ENCODE measurements around the gene YY1.
A peak's percentile ranks its signal among the peaks of the same experiment; 100 is the strongest.
"Not testable (repeated sequence)": the region's sequence is repeated elsewhere in the genome, so short reads cannot be mapped to it uniquely, and the experiment has no call there.

YY1 gene

GRCh38 chr14:100238419-100239210, at the start of gene YY1:
TSS of gene YY1 (plus strand) at chr14:100239144. CDS start at chr14:100239245, 101 bp downstream.
- DNase-seq, result peak; percentile 51 to 99 (median 95)

- DNase-seq, result no peak
These were observed 48.8 kb upstream of the YY1 start for GRCh38 chr14:100190126-100190525.

DNA sequence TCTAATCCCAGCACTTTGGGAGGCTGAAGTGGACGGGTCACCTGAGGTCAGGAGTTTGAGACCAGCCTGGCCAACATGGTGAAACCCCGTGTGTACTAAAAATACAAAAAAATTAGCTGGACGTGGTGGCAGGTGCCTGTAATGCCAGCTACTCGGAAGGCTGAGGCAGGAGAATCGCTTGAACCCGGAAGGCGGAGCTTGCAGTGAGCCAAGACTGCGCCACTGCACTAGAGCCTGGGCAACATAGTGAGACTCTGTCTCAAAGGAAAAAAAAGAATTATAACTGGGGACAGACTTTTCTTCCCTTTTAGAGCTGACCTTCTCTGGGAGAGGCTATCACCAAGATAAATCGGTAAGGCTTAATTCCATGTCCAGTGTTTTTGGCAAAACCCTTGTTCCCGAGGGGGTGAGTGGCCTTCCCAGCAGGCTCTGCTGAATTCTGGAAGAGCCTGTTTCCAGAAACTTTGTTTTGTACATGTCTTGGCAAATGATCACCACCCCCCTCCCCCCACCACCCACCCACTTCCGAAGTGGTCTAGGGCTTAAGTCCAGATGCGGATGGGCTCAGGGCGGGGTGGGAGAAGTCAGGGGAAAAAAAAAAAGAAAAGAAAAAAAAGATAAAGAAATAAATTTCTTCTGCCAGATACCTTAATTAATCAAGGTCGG, 47.2 kb upstream of the YY1 start:
- DNase-seq, result no peak

DNA sequence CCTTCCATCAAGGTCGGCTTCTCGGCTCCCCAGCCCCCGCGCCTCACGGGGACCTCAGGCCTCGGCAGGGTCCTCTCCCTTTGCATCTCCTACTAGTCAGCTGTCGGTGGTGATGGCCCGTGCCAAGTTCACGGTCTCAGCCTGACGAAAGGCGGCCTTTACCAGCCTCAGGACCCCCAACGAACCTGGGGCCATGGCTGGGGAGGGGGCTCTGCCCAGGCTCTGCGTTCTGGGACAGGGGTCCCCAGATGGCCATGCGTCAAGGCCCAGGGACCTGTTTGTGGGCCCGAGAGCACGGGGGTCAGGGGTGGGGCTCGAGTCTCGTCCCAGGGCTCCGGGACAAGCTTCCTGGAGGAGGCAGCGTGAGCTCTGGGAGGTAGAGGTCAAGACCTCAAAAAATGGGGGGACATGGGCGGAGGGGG, 46.7 kb upstream of the YY1 start:
- DNase-seq, result peak in 4 of 56 donors; percentile 16 to 41 (median 32)

GRCh38 chr14:100192672-100193416, 46.1 kb upstream of the YY1 start:
- peak; percentile 63 to 100 (median 96) for DNase-seq

DNA sequence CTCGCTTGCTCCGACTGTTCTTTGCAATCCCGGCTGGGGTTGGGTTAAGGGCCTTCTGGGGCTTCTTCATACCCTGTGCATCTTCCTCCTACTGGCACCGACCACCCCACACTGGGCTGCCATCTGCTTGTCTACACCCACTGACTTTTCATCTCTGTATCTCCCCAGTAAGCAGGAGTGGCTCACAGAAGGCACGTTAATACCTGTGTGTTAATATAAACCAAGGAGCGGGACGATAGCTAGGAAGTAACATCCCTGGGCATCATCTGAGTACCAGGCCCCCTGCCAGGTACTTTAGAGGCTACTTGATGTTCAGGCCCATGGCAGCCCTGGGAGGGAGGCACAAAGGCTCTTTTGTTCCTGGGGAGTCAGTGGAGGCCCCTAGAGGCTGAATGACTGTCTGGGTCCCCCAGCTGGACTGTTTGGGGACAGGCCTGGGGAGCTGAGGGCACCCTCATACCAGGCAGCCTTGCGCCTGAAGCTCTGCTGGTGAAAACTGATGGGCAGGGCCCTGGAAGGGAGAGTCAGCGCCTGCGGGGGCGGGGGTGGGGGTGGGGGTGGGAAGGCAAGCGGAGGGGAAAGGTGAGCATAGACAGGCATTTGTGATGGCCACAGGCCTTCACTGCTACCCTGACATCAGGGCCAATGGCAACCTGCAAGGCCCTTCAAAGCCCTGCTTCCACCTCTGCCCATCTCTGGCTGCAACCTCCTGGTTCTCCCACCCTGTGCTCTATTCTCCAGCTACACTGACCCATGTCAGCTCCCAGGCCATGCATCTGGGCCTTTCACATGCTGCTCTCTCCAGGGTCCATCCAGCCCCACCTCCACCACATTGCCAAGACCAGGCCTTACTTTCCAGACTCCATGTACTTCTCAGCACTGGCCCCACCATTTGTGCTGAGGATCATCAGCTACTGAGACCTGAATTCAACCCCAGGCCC, 45.3 kb upstream of the YY1 start:
- peak in 42 of 56 donors; percentile 9 to 62 (median 42) for DNase-seq

DNA sequence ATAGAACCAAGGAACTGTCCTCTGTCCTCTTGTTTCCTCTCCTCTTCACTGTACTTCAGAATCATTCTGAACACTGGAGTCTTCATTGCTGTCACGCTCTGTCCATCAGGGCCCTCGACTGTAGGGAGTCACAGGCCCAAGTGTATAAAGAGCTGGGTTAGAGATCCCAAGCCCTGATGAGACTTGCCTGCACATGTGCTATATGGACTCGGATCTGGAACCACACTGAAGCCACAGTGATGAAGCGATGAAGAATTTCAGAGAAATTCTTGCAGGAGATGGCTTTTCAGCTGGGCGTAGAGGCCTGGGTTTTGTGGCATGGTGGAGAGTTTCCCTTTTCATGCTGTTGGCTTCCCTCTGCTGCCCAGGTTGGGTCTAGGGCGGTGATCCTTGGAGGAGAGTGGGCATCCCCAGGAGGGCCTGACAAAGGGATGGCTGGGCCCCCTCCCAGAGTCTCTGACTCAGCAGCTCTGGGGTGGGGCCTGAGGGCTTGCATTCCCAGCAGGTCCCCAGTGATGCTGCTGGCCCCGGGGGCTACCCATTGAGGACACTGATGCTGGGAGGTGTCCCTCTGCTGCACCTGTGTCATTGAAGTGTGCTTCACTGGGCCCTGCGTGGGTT, 39.6 kb upstream of the YY1 start:
- no peak for DNase-seq

- DNase-seq, result no peak
These were observed 38.6 kb upstream of the YY1 start for GRCh38 chr14:100200311-100200710.

GRCh38 chr14:100201701-100202100, 37.2 kb upstream of the YY1 start:
- DNase-seq, result no peak

DNA sequence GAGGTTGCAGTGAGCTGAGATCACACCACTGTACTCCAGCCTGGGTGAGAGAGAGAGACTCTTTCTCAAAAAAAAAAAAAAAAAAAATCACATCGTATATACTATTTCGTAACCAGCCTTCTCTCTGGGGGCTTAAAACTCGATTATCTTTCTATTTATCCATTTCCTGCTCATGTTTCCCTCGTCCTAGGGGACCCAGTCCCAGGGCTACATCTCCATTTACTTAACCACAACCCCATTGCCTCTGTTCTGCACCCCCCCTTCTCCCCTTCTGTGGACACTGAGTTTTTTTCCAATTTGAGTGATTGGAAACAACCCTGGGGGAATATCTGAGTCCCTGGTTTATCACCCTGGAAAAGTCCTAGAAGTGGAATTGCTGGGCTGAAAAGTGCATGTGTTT, 36.2 kb upstream of the YY1 start:
- no peak for DNase-seq

GRCh38 chr14:100203146-100203545, 35.8 kb upstream of the YY1 start:
- DNase-seq, result no peak

DNA sequence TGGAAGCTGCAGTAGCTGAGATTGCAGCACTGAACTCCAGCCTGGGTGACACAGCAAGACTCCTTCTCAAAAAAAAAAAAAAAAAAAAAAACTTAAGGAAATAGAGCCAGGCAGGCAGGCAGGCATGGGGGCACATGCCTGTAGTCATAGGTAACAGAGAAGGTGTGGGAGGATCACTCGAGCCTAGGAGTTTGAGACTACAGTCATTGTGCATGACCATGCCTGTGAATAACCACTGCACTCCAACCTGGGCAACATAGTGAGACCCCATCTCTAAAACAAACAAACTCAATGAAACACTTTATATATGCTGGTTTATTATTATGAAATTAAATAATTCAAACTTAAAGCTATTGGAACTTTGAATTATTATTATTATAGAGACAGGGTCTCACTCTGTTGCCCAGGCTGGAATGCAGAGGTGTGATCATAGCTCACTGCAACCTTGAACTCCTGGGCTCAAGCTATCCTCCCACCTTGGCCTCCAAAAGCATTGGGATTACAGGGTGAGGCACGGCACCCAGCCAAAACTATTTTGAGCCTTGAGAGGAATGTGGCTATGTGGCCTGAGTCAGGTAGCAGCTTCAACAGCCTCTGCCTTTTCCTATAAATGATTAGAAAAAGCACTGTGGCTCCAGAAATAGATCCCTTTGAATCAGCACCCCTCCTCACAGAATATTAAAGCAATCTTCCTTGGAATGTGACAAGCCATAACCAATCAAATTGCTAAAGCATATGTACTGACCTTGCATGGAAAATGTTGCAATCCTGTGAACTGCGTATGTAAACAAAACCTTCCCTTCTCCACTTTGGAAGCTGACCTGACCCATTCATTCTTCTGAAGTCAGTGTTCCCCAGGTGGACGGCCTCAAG, 34.7 kb upstream of the YY1 start:
- DNase-seq, result no peak

DNA sequence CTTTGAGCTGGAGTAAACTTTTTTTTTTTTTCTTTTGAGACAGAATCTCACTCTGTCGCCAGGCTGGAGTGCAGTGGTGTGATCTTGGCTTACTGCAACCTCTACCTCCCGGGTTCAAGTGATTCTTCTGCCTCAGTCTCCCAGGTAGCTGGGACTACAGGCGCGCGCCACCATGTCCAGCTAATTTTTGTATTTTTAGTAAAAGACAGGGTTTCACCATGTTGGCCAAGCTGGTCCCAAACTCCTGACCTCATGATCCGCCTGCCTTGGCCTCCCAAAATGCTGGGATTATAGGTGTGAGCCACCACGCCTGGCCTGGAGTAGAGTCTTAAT, 34.1 kb upstream of the YY1 start:
- not testable (repeated sequence) for DNase-seq

GRCh38 chr14:100207588-100207987, 31.4 kb upstream of the YY1 start:
- not testable (repeated sequence) for DNase-seq

DNA sequence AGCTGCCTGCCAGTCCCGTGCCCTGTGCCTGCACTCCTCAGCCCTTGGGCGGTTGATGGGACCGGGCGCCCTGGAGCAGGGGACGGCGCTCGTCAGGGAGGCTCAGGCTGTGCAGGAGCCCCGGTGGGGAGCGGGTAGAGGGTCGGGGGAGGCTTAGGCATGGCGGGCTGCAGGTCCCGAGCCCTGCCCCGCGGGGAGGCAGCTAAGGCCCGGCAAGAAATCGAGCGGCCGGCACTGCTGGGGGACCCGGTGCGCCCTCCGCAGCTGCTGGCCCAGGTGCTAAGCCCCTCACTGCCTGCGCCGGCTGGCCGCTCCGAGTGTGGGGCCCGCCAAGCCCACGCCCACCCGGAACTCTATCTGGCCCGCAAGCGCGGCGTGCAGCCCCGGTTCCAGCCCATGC, 30.8 kb upstream of the YY1 start:
- not testable (repeated sequence) for DNase-seq

DNA sequence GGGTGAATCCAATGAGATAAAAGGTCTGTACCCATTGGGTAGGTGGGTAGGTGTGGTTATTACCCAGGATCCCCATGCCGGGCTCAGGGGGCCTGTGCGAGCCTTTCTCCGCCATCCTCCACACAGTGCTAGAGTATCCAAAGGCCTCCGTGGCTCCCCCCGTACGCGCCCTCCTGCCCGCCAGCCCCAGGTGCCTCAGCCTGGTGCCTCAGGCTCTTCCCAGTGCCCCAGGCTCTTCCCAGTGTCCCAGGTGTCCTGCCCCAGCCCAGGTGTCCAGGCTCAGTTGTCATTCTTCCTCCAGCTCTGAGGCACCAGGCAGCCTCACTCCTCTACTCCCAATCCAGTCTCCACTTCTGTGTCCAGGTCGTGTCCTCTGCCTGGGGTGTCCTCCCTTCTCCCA, 27.6 kb upstream of the YY1 start:
- no peak for DNase-seq

DNA sequence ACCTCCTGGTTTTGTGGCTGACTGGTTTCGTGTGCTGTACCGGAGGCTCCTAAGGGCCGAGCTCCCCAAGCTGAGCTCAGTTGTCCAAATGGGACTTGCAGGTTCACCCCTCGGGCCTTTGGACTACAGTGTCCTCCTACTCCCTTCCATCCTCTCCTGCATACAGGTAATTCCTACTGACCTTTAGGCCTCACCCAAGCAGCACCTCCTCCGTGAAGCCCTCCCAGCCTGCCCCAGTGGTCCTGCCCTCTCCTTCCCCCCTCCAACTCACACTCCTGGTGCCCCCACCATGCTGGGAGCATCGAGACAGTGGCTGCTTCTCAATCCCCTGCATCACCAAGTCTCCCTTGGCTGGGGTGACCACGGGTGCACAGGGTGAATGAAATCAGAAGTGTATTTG, 27.1 kb upstream of the YY1 start:
- DNase-seq, result no peak

DNA sequence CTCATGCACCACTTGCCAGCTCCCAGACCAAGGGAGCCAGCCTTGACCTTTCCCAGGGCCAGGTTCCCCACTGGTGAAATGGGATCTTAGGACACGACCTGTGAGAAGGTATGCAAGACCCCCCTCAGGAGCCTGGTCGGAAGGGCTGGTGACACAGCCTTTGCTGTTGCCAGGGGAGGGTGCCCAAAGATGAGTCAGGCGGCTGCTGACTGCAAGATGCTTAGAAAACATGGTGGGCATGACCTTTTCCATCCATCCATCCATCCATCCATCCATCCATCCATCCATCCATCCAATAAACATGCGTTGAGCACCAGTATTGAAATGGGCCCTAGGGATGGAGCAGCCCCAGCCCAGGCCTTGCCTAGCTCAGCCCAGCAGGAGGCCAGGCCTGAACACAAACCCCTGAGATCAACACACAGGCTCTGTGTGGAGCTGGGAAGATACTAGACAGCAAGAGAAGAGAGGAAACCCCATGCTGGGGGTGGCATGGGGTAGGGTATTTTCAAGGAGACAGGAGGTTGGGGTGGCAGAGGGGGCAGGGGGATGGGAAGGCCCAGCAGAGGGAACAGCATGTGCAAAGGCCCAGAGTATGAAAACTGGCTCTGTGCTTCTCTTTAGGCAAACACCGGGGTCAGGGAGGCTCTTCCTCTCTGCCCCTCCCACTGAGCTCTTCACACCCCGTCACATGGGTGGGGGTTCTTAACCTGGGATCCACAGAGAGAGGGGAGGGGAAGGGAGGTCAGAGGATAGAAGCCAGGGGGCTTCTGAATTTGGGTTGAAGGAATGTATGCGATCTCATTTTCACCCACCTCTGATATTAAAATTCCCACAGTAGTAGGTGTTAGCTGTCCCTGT, 26.2 kb upstream of the YY1 start:
- DNase-seq, result no peak

GRCh38 chr14:100213587-100213955, 25.4 kb upstream of the YY1 start:
- no peak for DNase-seq

All from nucleus accumbens (tissue), 56 donors.